HG02588 (cell line): ENCODE measurements around the gene INTS14.
"Not testable (repeated sequence)": the region's sequence is repeated elsewhere in the genome, so short reads cannot be mapped to it uniquely, and the experiment has no call there.

Experiments
- ATAC-seq: cut with Tn5 transposase; IDR thresholded peaks from one replicate; pipeline ENCODE4 v1.9.1; 2021; ENCODE audit warnings: mild to moderate bottlenecking, moderate library complexity; ENCODE audit not compliant: unreplicated experiment

The INTS14 gene

DNA sequence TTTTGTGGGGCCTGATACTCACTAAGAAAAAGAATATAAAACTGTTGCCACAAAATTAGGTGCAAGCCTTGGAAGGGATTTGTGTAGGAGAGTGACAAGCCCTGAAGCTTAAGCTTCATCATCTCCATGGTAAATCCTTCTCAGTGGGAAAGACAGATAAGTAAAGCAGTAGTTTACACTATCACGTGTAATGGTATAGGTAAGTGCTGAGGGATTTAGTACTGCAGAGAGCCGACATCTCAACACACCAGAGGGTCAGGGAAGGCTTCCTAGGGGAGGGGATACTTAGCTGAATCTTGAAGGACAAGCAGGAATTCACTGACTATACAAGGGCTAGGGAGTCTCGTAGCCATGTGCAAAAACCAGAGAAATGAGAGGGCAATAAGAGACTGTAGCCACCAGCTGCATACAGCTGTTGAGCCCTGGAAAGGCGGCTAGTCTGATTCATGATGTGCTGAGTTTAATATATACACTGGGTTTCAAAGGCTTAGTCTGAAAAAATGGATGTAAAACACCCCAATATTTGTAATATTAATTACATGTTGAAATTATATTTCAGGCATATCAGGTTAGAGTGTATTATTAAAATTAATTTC is 21.9 kb upstream of the INTS14 start:
- ATAC-seq, result no peak

DNA sequence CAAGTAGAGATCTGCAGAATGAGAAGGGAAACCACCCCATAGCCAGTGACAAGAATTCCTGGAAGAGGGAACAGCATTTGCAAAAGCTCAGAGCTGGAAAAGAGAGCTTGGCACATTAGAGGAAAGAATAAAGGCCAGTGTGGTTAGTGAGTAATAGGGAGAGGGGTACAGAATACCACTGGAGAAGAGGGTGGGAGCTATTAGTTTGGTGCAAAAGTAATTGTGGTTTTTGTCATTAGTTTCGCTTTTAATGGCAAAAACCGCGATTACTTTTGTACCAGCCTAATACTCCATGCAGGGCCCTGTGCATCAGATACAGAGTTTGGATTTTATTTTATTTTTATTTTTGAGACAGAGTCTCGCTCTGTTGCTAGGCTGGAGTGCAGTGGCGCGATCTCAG is 20.6 kb upstream of the INTS14 start:
- ATAC-seq, result no peak

DNA sequence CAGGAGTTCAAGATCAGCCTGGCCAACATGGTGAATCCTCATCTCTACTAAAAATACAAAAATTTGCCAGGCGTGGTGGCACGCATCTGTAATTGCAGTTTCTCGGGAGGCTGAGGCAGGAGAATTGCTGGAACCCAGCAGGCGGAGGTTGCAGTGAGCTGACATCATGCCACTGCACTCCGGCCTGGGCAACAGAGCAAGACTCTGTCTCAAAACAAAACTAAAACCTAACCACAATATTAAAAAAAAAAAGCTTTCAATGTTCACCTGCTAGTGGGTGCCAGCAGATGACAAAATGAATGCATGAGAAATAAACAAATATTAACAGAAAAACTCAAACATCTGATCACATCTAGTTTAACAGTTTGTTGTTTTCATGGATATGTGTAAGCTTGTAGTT is 19.8 kb upstream of the INTS14 start:
- no peak for ATAC-seq

DNA sequence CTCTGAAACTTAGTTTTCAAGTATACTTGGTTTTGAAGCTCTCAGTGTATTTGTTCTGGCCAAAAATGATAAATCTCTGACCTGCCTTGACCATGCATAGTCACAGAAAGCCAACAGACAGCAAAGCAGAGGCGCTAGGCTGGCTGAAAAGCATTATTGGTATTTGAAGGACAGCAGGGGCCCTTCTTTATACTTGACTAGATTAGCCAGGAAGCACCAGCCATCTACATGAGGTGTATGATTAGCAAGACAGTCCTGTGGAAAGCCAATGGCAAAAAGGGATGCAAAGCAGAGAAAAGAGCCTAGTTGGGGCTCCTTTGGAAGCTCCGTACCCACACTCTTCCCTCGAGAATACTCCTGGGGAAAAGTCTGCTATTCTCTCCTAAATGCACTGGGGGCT is 18.6 kb upstream of the INTS14 start:
- ATAC-seq, result no peak

DNA sequence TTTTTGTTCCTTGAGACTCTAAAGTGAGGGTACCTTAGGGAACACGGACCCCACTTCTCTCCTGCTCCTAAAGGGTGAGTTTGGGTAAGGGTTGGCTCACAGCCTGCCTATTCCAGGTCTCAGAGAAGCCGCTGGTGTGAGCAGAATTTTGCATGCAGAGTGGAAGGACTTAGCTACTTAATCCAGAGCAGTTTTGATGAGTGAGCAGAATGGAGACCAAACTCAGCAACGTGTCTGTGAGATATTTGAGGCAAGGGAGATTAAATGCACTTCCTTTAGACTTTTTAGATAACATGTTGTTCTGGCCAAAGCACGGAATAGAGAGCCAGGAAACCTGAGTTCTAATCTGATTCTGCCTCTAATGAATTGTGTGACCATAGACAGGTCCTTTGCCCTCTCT is 15.9 kb upstream of the INTS14 start:
- ATAC-seq, result no peak

DNA sequence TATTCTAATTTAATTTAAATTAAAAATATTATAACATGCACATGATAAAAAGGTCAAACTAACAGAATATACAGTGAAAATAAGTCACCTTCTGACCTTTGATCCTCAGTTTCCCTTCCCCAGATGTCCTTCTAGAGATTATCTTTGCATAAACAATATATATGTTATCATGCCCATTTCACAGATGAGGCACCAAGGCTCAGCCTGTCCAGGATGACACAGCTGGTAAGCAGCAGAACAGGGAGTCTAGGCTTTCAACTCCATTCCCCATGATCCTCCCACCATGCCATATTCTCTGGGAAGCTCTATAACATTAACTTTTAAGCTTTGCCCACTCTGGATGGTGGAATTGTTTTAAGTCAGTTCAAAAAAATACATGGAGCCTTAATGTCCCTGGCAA is 12.2 kb upstream of the INTS14 start:
- ATAC-seq, result no peak

DNA sequence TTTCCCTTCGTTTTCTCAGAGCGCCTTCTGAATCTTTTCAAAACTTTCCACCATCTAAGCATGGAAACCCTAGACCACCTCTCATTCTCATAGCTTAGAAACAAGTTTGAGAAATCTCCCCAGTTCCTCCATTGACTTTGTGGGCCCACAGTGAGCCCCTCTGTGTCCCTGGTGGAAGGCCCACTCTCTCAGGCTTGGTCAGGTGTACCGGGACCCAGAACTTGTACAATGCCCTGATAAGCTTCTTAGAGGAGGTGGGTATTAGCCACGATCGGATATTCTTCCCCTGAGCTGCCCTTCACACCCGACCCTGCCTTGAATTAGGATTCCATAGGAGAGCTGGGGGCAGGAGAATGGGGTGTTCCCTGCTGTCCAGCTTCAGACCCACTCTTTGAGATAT is 10.7 kb upstream of the INTS14 start, which contains the start of gene SLC24A1:
SLC24A1 (plus strand) TSS at position 301 of the 400 bp plus-strand sequence. CDS start 2,143 bp downstream, outside the sequence.
- no peak for ATAC-seq

DNA sequence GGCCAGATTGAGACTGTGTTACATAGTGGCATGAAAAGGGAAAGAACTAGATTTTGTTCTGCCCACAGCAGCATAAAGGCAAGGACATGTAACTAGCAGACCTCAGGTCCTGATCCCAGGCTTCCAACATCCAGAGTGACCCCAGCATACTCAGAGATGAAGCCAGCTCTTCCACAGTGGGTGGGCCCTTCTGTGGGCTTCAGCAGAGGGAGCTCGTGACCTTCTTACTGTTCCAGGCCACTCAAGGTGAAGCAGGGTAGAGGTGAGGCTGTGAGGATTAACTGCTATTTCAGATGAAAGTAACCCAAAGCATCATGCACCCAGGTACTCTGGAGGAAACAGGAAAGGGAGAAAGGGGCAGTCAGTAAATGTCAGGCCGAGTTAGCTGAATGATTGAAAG is 9.9 kb upstream of the INTS14 start:
- no peak for ATAC-seq

DNA sequence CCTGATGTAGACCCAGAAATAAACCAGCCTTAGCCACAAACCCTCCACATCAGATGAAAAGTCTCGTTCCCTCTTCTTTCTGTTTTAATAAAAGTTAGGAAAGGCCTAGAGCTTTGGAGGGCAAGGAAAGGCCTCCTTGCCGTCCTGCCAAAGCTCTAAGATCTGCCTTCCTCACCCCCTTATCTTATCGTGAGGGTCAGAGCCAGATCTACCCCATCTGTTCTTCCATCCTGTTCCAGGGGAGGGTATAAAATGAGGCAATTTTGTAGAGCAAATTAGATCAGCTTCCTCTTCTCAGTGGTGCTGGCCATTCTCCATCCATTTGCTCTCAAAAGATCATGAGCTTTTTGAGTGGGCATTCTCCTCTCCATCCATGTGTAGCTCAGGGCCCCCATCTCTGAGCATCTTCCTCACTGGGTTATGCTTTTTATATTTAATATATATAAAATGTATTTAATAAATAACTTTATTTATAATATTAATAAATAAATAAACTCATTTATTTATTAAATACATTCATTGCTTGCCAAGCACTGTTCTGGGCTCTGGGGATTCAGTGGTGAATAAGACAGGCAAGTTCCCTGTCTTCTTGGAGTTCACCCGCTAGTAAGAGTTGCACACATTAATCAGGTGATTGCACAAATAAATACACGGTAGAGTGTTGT is 8.8 kb upstream of the INTS14 start:
- no peak for ATAC-seq

DNA sequence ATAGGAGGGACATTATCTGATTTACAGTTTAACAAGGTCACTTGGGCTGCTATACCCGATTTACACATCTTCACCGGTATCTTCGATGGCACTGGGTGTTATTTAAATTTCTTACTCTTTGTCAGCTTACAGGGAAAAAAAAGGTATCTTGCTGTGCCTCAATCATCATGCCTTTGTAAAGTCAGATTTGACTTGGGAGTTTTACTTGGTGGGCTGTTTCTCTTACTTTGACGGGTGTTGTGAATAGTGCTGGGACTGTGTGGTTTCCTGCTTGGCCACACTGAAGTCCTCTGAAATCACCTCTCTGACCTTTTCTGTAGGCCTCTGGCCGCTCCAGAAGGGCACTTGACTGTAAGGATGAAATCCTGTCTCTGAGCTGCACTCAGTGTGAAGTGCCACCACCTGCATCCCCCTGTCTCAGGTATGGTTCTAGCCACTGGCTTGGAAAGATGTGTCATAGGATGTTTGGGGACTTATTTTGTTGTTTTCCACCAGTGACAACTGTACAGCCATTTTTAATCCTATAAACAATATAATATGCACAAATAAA is 7.7 kb upstream of the INTS14 start:
- ATAC-seq, result no peak

DNA sequence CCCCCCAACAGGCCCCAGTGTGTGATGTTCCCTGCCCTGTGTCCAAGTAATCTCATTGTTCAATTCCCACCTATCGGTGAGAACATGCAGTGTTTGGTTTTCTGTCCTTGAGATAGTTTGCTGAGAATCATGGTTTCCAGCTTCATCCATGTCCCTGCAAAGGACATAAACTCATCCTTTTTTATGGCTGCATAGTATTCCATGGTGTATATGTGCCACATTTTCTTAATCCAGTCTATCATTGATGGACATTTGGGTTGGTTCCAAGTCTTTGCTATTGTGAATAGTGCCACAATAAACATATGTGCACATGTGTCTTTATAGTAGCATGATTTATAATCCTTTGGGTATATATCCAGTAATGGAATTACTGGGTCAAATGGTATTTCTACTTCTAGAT is 5.0 kb upstream of the INTS14 start:
- ATAC-seq, result not testable (repeated sequence)

DNA sequence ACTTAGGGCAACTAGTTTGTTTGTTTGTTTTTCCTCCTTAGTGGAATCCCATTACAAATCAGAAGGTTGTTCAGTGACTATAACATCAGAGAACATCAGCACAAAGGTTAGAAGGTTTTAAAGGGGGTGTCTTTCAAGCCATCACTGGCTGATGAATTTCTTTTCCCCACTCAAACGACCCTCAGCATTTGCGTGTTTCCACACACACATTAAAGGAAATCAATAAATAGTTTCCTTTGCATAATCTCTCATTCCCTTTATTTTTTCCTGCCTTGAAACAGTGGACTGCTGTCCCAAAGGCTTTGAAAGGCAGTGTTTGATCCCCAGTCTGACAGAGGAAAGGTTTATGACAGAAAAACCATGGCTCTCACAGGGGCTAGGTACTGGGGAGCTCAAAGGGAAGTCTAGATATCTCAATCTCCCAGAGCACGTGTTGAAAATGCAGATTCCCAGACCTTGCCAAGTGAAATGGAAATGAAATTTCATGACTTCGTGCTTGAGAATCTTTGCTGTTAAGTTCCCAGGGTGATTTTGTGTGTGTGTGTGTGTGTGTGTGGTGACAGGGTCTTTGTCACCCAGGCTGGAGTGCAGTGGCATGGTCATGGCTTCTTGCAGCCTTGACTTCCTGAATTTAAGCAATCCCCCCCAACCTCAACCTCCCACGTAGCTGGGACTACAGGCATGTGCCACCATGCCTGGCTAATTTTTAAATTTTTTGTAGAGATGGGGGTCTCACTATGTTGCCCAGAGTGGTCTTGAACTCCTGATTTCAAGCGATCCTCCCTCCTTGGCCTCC is 2.2 kb upstream of the INTS14 start:
- no peak for ATAC-seq

DNA sequence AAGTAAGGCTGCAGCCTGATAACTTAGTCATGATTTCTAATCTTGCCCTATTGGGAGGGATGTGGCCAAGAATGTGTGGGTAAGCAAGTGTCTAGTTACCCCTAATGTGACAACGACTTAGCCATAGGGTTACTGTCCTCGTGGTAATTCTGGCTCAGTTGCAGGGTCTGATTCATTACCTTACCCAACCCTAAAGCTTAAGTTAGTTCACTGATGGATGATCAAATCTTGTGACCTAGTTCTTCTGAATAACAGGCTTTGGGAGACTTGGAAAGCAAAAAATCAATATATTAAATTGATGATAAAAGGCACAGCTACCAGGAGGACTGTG is 1.6 kb upstream of the INTS14 start:
- ATAC-seq, result no peak

DNA sequence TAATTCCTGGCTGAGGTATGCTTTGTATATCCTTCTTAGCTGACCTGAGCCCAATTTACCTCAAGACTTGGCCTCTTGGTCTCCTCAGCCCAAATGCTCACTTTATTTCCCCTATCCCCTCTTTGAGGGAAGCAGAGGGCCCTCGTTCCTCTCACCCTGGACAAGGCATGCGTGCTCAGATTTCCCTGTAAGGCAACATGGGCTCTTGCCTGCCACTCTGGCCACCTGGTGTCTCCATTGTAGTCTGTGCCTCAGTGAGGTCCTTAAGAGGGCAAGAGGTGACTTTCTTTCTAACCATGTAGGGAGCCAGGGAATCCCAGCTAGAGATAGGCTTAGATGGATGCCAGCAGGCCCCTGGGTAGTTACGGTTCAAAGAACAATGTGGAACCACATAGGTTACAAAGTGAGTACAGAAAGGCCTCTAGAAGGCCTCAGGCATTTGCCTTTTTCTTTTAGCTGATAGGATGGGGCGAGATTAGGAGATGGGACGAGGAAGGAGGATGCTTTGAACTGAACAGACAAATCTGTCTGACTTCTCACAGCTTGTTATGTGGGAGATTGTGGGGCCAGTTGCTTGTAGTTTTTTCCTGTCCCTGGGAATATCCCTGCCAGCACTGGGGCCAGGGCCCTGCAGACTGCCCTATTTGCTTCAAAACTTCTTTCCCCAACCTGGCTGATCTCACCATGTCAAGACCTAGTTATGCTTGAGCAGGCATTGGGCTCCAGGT is 1.1 kb upstream of the INTS14 start:
- no peak for ATAC-seq

DNA sequence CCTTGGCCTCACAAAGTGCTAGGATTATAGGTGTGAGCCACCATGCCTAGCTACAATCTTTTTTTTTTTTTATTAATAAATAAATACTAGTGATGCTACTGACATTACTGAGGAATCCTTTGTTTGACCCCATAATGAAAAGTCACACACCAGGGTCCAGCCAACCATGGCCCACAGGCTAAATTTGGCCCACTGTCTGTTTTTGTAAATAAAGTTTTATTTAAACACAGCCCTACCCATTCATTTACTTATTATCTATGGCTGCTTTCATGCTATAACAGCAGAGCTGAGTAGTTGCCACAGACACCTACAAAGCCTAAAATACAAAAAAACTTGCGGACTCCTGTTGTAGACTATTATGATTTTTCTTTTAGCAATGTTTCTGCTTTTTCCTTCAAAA is 7.4 kb downstream of the INTS14 start:
- ATAC-seq, result no peak

DNA sequence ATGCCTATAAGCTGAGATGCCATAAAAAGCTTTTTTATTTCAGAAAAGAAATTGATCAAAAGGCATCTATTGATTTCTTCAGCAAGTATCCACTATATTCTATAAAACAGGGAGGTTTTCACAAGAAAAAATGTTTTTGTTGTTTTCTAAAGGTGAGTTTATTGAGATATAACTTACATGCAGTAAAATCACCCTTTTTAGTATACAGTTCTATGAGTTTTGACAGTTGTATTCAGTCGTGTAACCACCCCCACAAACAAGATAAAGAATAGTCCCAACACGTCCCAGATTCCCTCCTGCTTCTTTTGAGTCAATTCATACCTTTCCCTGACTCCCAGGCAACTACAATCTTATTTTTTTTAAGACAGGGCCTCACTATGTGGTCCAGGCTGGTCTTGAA is 7.8 kb downstream of the INTS14 start:
- no peak for ATAC-seq

DNA sequence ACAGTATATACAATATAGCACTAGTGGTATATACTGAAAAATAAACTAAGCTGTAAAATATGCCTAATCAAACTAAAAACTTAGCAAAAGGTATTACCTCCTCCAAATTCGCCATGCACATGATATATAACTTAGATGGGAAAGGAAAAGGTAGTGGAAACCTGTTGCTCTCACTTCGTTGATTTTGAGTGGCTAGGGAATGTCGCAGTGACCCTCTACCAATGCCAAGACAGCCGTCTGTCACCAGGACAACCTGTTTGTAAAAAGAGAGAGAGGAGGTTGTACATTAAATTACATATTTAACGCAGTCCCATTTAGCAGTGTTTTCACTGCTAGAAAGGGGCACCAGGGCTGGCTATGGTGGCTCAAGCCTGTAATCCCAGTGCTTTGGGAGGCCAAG is 11.3 kb downstream of the INTS14 start:
- ATAC-seq, result no peak

DNA sequence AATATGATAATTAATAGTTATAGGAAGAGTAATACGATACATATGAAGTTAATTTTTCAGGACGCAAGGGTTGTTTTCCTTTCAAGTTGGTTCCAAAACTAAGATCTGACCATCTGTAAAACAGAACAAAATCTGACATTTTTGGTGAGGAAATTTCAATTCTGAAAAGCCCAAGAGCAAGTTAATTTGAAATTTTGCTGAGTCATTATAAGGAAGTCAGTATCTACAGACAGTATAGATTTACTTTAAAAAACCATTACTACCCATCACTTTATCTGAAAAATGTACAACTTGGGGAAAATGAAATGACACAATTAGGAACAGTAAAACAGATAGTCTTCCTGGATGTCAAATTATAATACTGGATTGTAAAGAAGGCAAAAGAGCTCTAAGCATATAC is 12.5 kb downstream of the INTS14 start:
- ATAC-seq, result no peak

DNA sequence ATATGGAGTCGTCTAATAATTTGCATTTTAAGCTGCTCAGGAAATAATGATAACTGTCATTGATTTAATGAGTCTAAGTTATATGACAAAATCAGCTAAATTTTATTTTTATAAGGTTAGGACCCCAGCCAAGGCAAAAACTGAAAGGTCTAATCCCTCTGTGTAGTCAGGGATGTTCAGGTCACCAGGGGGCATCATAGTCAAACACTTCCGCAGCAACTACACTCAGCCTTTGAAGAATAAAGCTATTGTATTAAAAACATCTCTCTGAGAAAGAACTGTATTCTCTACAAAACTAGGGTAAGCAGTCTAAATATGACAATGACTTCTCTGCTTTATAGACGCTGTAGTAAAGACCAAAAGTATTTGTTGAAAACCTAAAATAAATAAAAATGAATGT is 15.0 kb downstream of the INTS14 start:
- ATAC-seq, result no peak

DNA sequence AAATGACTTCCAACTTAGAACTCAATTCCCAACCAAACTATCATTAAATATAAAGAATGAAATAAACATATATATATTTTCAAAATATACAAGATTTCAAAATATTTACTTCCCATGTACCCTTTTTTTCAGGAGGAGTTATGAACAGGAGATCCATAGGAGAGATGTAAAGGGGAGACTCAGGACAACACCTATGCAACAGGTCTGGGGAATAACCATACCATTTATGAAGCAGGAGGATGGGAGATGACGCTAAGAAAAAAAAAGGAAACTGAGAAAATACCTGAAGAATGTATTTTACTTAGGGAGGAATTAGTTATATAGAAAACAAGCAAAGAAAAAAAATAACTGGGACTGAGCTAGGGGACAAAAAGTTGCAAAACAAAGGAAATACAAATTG is 23.8 kb downstream of the INTS14 start:
- no peak for ATAC-seq

DNA sequence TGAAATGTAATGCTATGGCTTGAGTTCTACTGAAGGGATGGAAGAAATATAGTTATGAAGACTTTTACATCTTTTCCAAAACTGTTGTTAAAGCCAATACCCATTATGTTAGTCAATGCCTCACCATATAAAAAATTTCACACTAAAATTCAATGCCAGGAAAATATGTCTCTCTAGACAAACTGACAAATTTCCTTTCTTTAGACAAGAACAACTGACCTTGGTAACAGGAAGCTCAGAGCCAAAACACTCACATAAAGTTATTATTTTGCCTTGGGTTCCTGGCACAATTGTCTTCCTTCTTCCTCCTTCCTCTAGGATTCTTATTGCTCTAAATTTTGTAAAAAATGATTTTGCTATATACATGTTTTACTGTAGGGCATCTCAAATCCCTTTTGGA is 26.7 kb downstream of the INTS14 start:
- no peak for ATAC-seq
